ENCODE measurements around the gene EEF1G. TPM values are rescaled to one million over a fixed set of nuclear protein-coding genes. Genes with fewer than 3 reads are reported as not detected.

Gene EEF1G
- total and polyA plus RNA-seq, 9 of the 15 experiments (the other 6 are each of a cell fraction or from before 2014, with no cell fraction given) = 985 to 2,349 (median 2,035) TPM

- no peak for TF ChIP-seq TSHZ1 (CRISPR knock-in tag; IDR thresholded peaks at IDR 0.05)
- TF ChIP-seq YY1 (IDR thresholded peaks at IDR 0.05; ENCODE audit: borderline replicate concordance in 1 of 3, control insufficient read depth in 1 of 3, extremely low read depth in 1 of 3, insufficient read depth in 3 of 3, insufficient read length in 1 of 3, insufficient replicate concordance in 2 of 3, low read depth in 1 of 3, low read length in 2 of 3) = peak in 1 of 3 experiments; percentile 56
- no peak; the same call in 1 of the 2 replicates for TF ChIP-seq AFF4 (CRISPR knock-in tag; IDR thresholded peaks at IDR 0.05)
- TF ChIP-seq DNMT1 (IDR thresholded peaks at IDR 0.05) = no peak
- no peak for TF ChIP-seq JUN (IDR thresholded peaks at IDR 0.05; ENCODE audit: borderline replicate concordance, low read depth, low read length)
- no peak for TF ChIP-seq JUN (CRISPR knock-in tag; IDR thresholded peaks at IDR 0.05; ENCODE audit: borderline replicate concordance)
- TF ChIP-seq ZBTB40 (IDR thresholded peaks at IDR 0.05) = no peak
- no peak for TF ChIP-seq ZBTB40 (CRISPR knock-in tag; IDR thresholded peaks at IDR 0.05)
- TF ChIP-seq E2F3 (CRISPR knock-in tag; IDR thresholded peaks at IDR 0.05) = no peak
Observed at GRCh38 chr11:62546244-62546928, 27.3 kb downstream of the EEF1G start, which contains the start of gene AHNAK (continued).

Measured in K562 (cell line).